Kidney epithelial cell (primary cell): ENCODE data around the gene NKAIN1. TPM values are rescaled to one million over a fixed set of nuclear protein-coding genes. Genes with fewer than 3 reads are reported as not detected.

Source experiments
- DNase-seq: peaks from one replicate; pipeline ENCODE4 v3.0.0-alpha.2; 2010; ENCODE audit warnings: low read depth
- H3K27me3 ChIP-seq: 2 replicates; pipeline ENCODE4 v1.6.0; 2011; ENCODE audit warnings: low read length; ENCODE audit not compliant: control insufficient read depth, insufficient read depth
- H3K36me3 ChIP-seq: 2 replicates; pipeline ENCODE4 v1.5.1; 2011; ENCODE audit warnings: low read length; ENCODE audit not compliant: control insufficient read depth, insufficient read depth
- H3K4me3 ChIP-seq: 2 replicates; pipeline ENCODE4 v1.5.1; 2011; ENCODE audit warnings: low read depth, mild to moderate bottlenecking, control low read depth, low read length
- total RNA-seq: library from RNA; depleted of rRNA; stranded (reverse); fragments of >200 nt; gene quantifications from 2 replicates; pipeline ENCODE4 v1.2.3, GENCODE V29; 2015
- TF ChIP-seq, protein P1 (sequence below): IDR thresholded peaks from 2 replicates; pipeline ENCODE4 v1.5.1; 2011; ENCODE audit warnings: mild to moderate bottlenecking, moderate library complexity, low read length, control low read depth, inconsistent platforms; ENCODE audit not compliant: insufficient read depth, poor library complexity, severe bottlenecking

NKAIN1 gene
- total RNA-seq, 1 donor from 2014 or later: 2.7 TPM

DNA sequence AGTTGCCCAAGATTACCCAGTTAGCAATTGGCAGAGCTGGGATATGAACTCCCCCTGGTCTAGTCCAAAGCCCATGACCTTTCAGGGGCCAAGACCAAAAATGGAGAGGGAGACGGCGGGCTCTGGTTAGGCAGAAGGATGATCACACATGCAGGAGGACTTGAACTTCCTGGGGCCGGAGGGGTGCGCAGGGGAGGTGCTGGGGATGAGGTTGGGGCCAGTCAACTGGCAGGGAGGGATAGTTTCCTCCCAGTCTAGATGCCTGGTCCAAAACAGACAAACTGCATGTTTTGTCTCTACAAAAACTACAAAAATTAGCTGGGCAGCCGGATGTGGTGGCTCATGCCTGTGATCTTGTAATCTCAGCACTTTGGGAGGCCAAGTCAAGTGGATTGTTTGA is 78.1 kb downstream of the NKAIN1 start:
- Histone ChIP-seq H3K27me3 (no peaks in the 10 kb centered on the region), H3K4me3 (no peak overlapping the region), H3K36me3 (no peaks in the 10 kb centered on the region)
- TF ChIP-seq, protein P1, sequence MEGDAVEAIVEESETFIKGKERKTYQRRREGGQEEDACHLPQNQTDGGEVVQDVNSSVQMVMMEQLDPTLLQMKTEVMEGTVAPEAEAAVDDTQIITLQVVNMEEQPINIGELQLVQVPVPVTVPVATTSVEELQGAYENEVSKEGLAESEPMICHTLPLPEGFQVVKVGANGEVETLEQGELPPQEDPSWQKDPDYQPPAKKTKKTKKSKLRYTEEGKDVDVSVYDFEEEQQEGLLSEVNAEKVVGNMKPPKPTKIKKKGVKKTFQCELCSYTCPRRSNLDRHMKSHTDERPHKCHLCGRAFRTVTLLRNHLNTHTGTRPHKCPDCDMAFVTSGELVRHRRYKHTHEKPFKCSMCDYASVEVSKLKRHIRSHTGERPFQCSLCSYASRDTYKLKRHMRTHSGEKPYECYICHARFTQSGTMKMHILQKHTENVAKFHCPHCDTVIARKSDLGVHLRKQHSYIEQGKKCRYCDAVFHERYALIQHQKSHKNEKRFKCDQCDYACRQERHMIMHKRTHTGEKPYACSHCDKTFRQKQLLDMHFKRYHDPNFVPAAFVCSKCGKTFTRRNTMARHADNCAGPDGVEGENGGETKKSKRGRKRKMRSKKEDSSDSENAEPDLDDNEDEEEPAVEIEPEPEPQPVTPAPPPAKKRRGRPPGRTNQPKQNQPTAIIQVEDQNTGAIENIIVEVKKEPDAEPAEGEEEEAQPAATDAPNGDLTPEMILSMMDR: no peak
- no peak for DNase-seq

DNA sequence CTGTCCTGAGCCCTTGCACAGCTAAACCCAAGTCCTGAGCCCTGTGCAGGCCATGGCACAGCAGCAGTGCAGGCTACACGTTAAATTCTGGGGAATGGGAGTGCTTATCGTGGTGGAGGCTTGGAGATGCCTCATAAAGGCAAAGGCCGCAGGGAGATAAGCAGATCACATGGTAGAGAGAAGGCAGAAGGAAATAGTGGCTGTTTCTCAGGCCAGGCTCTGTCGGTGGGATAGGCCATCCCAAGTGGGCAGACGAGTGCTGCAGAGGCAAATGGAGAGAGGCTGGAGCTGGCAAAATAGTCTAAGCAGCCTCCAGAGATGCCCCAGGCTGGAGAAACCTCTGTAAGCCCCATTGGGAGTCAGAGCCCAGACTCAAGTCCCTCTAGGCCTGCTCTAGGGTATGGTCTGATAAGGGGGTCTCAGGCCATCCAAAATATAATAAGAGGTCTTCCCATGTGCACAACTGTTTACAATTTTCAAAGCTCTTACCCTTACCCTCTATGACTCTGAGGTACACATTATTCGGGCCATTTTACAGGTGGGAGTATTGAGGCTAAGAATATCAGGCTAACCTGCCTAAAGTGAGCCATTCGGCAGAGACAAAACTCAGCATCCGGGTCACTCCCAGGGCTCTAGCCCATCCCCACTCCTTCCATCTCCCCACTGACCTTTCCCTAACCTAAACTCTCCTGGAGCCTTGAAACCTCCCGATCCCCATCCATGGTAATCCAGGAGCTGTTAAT is 79.6 kb downstream of the NKAIN1 start:
- H3K36me3 ChIP-seq: no peaks in the 10 kb centered on the region
- TF ChIP-seq, protein P1: no peak
- H3K27me3 ChIP-seq: no peaks in the 10 kb centered on the region
- no peak for DNase-seq
- H3K4me3 ChIP-seq: no peak overlapping the region

DNA sequence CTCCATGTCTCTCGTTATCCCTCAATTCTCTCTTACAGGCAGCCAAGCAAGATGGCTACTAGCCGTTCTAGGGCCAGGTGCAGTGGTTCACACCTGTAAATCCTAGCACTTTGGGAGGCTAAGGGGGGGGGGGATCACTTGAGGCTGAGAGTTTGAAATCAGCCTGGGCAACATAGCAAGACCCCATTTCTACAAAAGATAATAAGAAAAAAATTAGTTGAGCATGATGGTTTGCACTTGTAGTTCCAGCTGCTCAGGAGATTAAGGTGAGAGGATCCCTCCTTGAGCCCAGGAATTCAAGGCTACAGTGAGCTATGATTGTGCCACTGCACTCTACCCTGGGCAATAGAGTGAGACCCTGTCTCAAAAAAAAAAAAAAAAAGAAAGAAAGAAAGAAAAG is 80.4 kb downstream of the NKAIN1 start:
- Histone ChIP-seq H3K4me3 (no peak overlapping the region), H3K36me3 (no peaks in the 10 kb centered on the region), H3K27me3 (no peaks in the 10 kb centered on the region)
- TF ChIP-seq, protein P1: no peak
- DNase-seq: no peak

DNA sequence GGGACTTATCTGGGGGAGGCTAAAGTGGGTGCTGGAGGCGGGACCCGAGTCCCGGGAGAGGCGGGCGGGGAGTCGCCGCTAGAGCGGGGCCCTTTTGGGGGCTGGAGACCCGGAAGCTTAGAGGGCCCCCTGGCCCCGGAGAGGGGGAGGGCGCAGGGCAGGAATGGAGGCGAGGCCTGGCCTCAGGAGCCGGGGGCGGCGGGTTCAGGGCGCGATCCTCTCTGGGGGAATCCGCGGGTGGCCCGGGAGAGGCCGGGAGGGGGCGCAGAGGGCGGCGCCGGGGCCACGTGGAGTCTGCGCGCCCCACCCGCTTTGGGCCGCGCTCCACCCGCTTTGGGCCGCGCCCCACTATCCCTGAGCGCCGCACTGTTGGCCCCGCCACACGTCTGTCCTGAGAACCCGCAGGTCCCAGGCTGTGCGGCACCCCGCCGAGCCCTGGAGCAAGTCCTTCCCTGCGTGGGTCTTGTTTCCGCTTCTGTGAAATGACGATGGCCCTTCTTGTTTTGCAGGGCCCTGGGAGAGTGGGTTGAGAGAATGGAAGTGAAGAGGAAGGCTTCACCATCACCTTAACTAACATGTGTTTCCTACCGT is 84.4 kb downstream of the NKAIN1 start:
- H3K36me3 ChIP-seq: no peaks in the 10 kb centered on the region
- TF ChIP-seq, protein P1: peak; percentile 17
- no peak for DNase-seq

DNA sequence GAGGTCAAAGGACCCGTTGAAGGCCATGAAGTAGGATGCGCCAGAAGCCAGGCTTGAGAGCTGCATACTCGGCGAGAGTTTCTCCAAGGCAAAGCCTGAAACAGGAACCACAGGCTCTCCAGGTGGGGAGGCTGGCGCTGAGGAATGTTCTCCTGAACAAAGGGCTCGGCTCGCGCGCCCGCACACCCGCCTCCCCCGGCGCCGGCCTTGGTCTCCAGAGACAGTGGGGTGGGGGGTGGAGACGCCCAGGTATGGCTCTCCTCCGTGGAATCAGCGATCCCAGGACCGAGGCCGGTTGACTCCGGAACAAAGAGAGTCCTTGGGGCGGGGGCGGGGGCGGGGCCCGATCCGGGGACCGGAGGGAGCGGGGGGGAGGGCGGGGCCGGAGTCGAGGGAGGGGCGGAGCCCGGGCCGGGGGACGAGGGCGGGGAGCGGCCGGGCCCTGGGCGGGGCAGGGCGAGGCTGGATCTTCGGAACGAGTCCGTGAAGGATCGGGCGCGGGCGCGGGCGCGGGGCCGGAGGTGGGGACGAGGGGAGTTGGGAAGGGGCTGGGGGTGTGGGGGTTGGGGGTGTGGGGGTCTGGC is 85.0 kb downstream of the NKAIN1 start:
- no peaks in the 10 kb centered on the region for H3K36me3 ChIP-seq
- TF ChIP-seq, protein P1: no peak
- peak; percentile 61 for DNase-seq
- no peaks in the 10 kb centered on the region for H3K27me3 ChIP-seq
- H3K4me3 ChIP-seq: peak overlapping the region; percentile 58

More for the DNA sequence above, 84.4 kb downstream of the NKAIN1 start:
- Histone ChIP-seq H3K27me3 (no peaks in the 10 kb centered on the region), H3K4me3 (peak overlapping the region; percentile 58)
